ENCODE data around the gene ATP7B. TPM values are rescaled to one million over a fixed set of nuclear protein-coding genes. Genes with fewer than 3 reads are reported as not detected.

The ATP7B gene
- total and polyA plus RNA-seq, 2 donors (not counting 3 experiments of a cell fraction or from before 2014, with no cell fraction given): 4.2 to 8.0 TPM

- Histone ChIP-seq H4K20me1 (replicated peaks; ENCODE audit: control insufficient read depth, extremely low read depth, insufficient read depth, low read length) (no peaks in the 10 kb centered on the region), H3K9ac (replicated peaks; ENCODE audit: extremely low read depth, insufficient read depth, low read length) (no peak overlapping the region), H2AFZ (ENCODE audit: low read depth, low read length) (no peak overlapping the region), H3K79me2 (ENCODE audit: control insufficient read depth, insufficient read depth, low read length) (no peaks in the 10 kb centered on the region), H3K27me3 (ENCODE audit: control insufficient read depth in 2 of 2, insufficient read depth in 2 of 2, low read length in 2 of 2) (no peaks in the 10 kb centered on the region), H3K9me1 (replicated peaks; ENCODE audit: control insufficient read depth, extremely low read depth, insufficient read depth, low read length) (no peaks in the 10 kb centered on the region), H3K27ac (ENCODE audit: insufficient read depth, low read depth, low read length) (no peak overlapping the region), H3K4me2 (ENCODE audit: insufficient read depth, low read length) (no peak overlapping the region), H3K4me3 (replicated peaks in 1 of 3; ENCODE audit: insufficient read depth in 1 of 3, low read depth in 1 of 3, low read length in 3 of 3) (no peak overlapping the region), H3K4me1 (ENCODE audit: control insufficient read depth, extremely low read depth, insufficient read depth, low read length) (no peaks in the 10 kb centered on the region), H3K9me3 (replicated peaks; ENCODE audit: control insufficient read depth, insufficient read depth, low read length) (no peaks in the 10 kb centered on the region), H3K36me3 (ENCODE audit: control insufficient read depth in 2 of 2, extremely low read depth in 1 of 2, insufficient read depth in 2 of 2, low read length in 2 of 2) (no peaks in the 10 kb centered on the region)
- ChIA-PET POLR2A (no interaction called here), CTCF (interaction anchor here (0.7 kb wide), 1 partner anchor 93 kb away, joined by 3 read pairs; no protein-coding TSS in a partner anchor)
- no TSS peak for BruUV-seq (replicated peaks)
- peak; percentile 21 for DNase-seq (ENCODE audit: low read depth, low spot score)
- dilution Hi-C loops (cut with MboI; ENCODE audit: extremely low pct_ligation_motif_present, low sequenced_read_pairs): no loop called here
- TF ChIP-seq CTCF (IDR thresholded peaks at IDR 0.05; ENCODE audit: extremely low read depth in 1 of 2, insufficient read depth in 1 of 2, low read depth in 1 of 2, low read length in 2 of 2): no peak
- TF ChIP-seq POLR2AphosphoS5 (IDR thresholded peaks at IDR 0.05; ENCODE audit: insufficient read depth, low read depth, low read length): no peak
- no peak for TF ChIP-seq EZH2 (IDR thresholded peaks at IDR 0.05; ENCODE audit: borderline replicate concordance, low read depth, low read length, severe bottlenecking)
- TF ChIP-seq JUN (IDR thresholded peaks at IDR 0.05; ENCODE audit: borderline replicate concordance, insufficient read depth, insufficient read length, low read depth): no peak
- no peak for TF ChIP-seq FOS (IDR thresholded peaks at IDR 0.05; ENCODE audit: borderline replicate concordance, insufficient read depth, low read length)
- TF ChIP-seq, protein P1, sequence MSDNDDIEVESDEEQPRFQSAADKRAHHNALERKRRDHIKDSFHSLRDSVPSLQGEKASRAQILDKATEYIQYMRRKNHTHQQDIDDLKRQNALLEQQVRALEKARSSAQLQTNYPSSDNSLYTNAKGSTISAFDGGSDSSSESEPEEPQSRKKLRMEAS (IDR thresholded peaks at IDR 0.05; ENCODE audit: insufficient read depth, insufficient read length): no peak
- no peak for TF ChIP-seq POLR2A (IDR thresholded peaks at IDR 0.05; ENCODE audit: low read depth, low read length)
- no peak for TF ChIP-seq GATA2 (IDR thresholded peaks at IDR 0.05; ENCODE audit: insufficient read depth, insufficient read length, low read depth, low read length)
- TF ChIP-seq MYC (IDR thresholded peaks at IDR 0.05; ENCODE audit: low read depth, low read length): no peak
- FAIRE-seq: no peak
- intact Hi-C loops (cut with micrococcal nuclease): no loop called here
These were observed 23.5 kb upstream of the ATP7B start for GRCh38 chr13:52034616-52035226.
